WTC11 (cell line): Measurements from ENCODE around the gene STK39. TPM values are rescaled to one million over a fixed set of nuclear protein-coding genes. Genes with fewer than 3 reads are reported as not detected.

Experiments
- ATAC-seq: fragments of 200-7000 bp; cut with Tn5 transposase; 2 replicates; pipeline ENCODE4 v1.10.0; 2021; ENCODE audit warnings: mild to moderate bottlenecking, moderate library complexity
- CTCF ChIA-PET: fragments of 300-600 bp; sonication (Branson Sonifier 250); formaldehyde crosslinking; loops from one replicate; lab custom pipeline; 2021; ENCODE audit warnings: antibody characterized with exemption; lab: Charles Lee
- POLR2A ChIA-PET: fragments of 350-600 bp; sonication (Branson Sonifier 250); formaldehyde crosslinking; loops from one replicate; lab custom pipeline; 2021; ENCODE audit warnings: antibody characterized with exemption; lab: Charles Lee
- DNase-seq: peaks from one replicate; pipeline ENCODE4 v3.0.0; 2021; ENCODE audit warnings: low spot score
- H3K27ac Mint-ChIP-seq: 2 replicates; pipeline ENCODE4 v1.8.0; 2021; ENCODE audit warnings: mixed read lengths
- H3K27me3 Mint-ChIP-seq: 2 replicates; pipeline ENCODE4 v1.8.0; 2021; ENCODE audit warnings: low read depth, mild to moderate bottlenecking, moderate library complexity, mixed read lengths
- H3K36me3 Mint-ChIP-seq: 2 replicates; pipeline ENCODE4 v1.8.0; 2021; ENCODE audit warnings: mixed read lengths
- H3K4me1 Mint-ChIP-seq: 2 replicates; pipeline ENCODE4 v1.8.0; 2022; ENCODE audit warnings: mixed read lengths
- H3K4me3 Mint-ChIP-seq: 2 replicates; pipeline ENCODE4 v1.8.0; 2021; ENCODE audit warnings: mild to moderate bottlenecking, moderate library complexity, mixed read lengths
- H3K9me3 Mint-ChIP-seq: 2 replicates; pipeline ENCODE4 v1.8.0; 2021; ENCODE audit warnings: mixed read lengths
- ATF1 ChIP-seq: sonication (generic); formaldehyde crosslinking; IDR thresholded peaks from 2 replicates; pipeline ENCODE4 v1.8.1; 2023; ENCODE audit warnings: mild to moderate bottlenecking, moderate library complexity, missing genetic modification reagents
- E2F4 ChIP-seq: sonication (generic); formaldehyde crosslinking; IDR thresholded peaks from 2 replicates; pipeline ENCODE4 v1.8.1; 2022; ENCODE audit warnings: low read depth, mild to moderate bottlenecking, moderate library complexity, missing genetic modification reagents, borderline replicate concordance
- EMX1 ChIP-seq: fragments of 250-450 bp; sonication (Bioruptor Pico); IDR thresholded peaks from 2 replicates; pipeline ENCODE4 v1.8.0; 2021; ENCODE audit warnings: mild to moderate bottlenecking
- ETV6 ChIP-seq: sonication (generic); formaldehyde crosslinking; IDR thresholded peaks from 2 replicates; pipeline ENCODE4 v1.8.1; 2022; ENCODE audit warnings: mild to moderate bottlenecking, missing genetic modification reagents
- HMGA2 ChIP-seq: fragments of 250-450 bp; sonication (Bioruptor Pico); IDR thresholded peaks from 2 replicates; pipeline ENCODE4 v1.4.0; 2021; ENCODE audit warnings: mild to moderate bottlenecking, moderate library complexity
- JUN ChIP-seq: sonication (generic); formaldehyde crosslinking; IDR thresholded peaks from 2 replicates; pipeline ENCODE4 v1.8.0; 2023; ENCODE audit warnings: mild to moderate bottlenecking, missing genetic modification reagents
- NR2C2 ChIP-seq: sonication (generic); formaldehyde crosslinking; IDR thresholded peaks from 2 replicates; pipeline ENCODE4 v1.8.0; 2022; ENCODE audit warnings: mild to moderate bottlenecking, missing genetic modification reagents
- SMAD3 ChIP-seq: sonication (generic); formaldehyde crosslinking; IDR thresholded peaks from 2 replicates; pipeline ENCODE4 v1.8.0; 2022; ENCODE audit warnings: missing genetic modification reagents, mild to moderate bottlenecking, borderline replicate concordance
- SP1 ChIP-seq: sonication (generic); formaldehyde crosslinking; conservative IDR thresholded peaks from 2 replicates; pipeline ENCODE4 v1.8.1; 2022; ENCODE audit warnings: missing genetic modification reagents
- TCF7 ChIP-seq: sonication (generic); formaldehyde crosslinking; IDR thresholded peaks from 2 replicates; pipeline ENCODE4 v1.8.0; 2022; ENCODE audit warnings: mild to moderate bottlenecking, low read depth, missing genetic modification reagents, moderate library complexity
- ZNF416 ChIP-seq: fragments of 250-450 bp; sonication (Bioruptor Pico); IDR thresholded peaks from 2 replicates; pipeline ENCODE4 v1.9.0; 2021; ENCODE audit warnings: mild to moderate bottlenecking, inconsistent platforms
- ZNF423 ChIP-seq: fragments of 250-450 bp; sonication (Bioruptor Pico); IDR thresholded peaks from 2 replicates; pipeline ENCODE4 v2.1.2; 2022; ENCODE audit warnings: mild to moderate bottlenecking, moderate library complexity
- ZNF671 ChIP-seq: fragments of 250-450 bp; sonication (Bioruptor Pico); IDR thresholded peaks from 2 replicates; pipeline ENCODE4 v1.8.0; 2021; ENCODE audit warnings: mild to moderate bottlenecking
- total RNA-seq: library from RNA; stranded (reverse); gene quantifications from 3 replicates; pipeline ENCODE4 v1.2.3, GENCODE V29; 2021
- TF ChIP-seq, protein P1 (sequence below): sonication (generic); formaldehyde crosslinking; IDR thresholded peaks from 2 replicates; pipeline ENCODE4 v1.8.0; 2022; ENCODE audit warnings: missing genetic modification reagents
- TF ChIP-seq, protein P2 (sequence below): fragments of 250-450 bp; sonication (Bioruptor Pico); IDR thresholded peaks from 2 replicates; pipeline ENCODE4 v1.8.0; 2021; ENCODE audit warnings: mild to moderate bottlenecking
- TF ChIP-seq, protein P3 (sequence below): sonication (generic); formaldehyde crosslinking; IDR thresholded peaks from 2 replicates; pipeline ENCODE4 v1.8.1; 2023; ENCODE audit warnings: mild to moderate bottlenecking, missing genetic modification reagents, borderline replicate concordance
- TF ChIP-seq, protein P4 (sequence below): sonication (generic); formaldehyde crosslinking; IDR thresholded peaks from 2 replicates; pipeline ENCODE4 v1.8.1; 2023; ENCODE audit warnings: mild to moderate bottlenecking, moderate library complexity, missing genetic modification reagents
- TF ChIP-seq, protein P5 (sequence below): sonication (generic); formaldehyde crosslinking; IDR thresholded peaks from 2 replicates; pipeline ENCODE4 v1.8.1; 2023; ENCODE audit warnings: mild to moderate bottlenecking, missing genetic modification reagents, moderate library complexity
- TF ChIP-seq, protein P6 (sequence below): sonication (generic); formaldehyde crosslinking; IDR thresholded peaks from 2 replicates; pipeline ENCODE4 v1.8.1; 2022; ENCODE audit warnings: mild to moderate bottlenecking, missing genetic modification reagents, moderate library complexity, borderline replicate concordance
- TF ChIP-seq, protein P7 (sequence below): fragments of 250-450 bp; sonication (Bioruptor Pico); IDR thresholded peaks from 2 replicates; pipeline ENCODE4 v1.9.0; 2021; ENCODE audit warnings: mild to moderate bottlenecking

Gene STK39
- total RNA-seq, 1 experiment from 2014 or later, result 20.5 TPM

GRCh38 chr2:167990062-167990461, 257.3 kb downstream of the STK39 start (continued):
- TF ChIP-seq, protein P1, sequence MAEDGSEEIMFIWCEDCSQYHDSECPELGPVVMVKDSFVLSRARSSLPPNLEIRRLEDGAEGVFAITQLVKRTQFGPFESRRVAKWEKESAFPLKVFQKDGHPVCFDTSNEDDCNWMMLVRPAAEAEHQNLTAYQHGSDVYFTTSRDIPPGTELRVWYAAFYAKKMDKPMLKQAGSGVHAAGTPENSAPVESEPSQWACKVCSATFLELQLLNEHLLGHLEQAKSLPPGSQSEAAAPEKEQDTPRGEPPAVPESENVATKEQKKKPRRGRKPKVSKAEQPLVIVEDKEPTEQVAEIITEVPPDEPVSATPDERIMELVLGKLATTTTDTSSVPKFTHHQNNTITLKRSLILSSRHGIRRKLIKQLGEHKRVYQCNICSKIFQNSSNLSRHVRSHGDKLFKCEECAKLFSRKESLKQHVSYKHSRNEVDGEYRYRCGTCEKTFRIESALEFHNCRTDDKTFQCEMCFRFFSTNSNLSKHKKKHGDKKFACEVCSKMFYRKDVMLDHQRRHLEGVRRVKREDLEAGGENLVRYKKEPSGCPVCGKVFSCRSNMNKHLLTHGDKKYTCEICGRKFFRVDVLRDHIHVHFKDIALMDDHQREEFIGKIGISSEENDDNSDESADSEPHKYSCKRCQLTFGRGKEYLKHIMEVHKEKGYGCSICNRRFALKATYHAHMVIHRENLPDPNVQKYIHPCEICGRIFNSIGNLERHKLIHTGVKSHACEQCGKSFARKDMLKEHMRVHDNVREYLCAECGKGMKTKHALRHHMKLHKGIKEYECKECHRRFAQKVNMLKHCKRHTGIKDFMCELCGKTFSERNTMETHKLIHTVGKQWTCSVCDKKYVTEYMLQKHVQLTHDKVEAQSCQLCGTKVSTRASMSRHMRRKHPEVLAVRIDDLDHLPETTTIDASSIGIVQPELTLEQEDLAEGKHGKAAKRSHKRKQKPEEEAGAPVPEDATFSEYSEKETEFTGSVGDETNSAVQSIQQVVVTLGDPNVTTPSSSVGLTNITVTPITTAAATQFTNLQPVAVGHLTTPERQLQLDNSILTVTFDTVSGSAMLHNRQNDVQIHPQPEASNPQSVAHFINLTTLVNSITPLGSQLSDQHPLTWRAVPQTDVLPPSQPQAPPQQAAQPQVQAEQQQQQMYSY, result no peak
- no peak for TF ChIP-seq ZNF423 (CRISPR knock-in tag)
- no peak for TF ChIP-seq ETV6
- TF ChIP-seq, protein P2, sequence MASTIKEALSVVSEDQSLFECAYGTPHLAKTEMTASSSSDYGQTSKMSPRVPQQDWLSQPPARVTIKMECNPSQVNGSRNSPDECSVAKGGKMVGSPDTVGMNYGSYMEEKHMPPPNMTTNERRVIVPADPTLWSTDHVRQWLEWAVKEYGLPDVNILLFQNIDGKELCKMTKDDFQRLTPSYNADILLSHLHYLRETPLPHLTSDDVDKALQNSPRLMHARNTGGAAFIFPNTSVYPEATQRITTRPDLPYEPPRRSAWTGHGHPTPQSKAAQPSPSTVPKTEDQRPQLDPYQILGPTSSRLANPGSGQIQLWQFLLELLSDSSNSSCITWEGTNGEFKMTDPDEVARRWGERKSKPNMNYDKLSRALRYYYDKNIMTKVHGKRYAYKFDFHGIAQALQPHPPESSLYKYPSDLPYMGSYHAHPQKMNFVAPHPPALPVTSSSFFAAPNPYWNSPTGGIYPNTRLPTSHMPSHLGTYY (CRISPR knock-in tag), result no peak

DNA sequence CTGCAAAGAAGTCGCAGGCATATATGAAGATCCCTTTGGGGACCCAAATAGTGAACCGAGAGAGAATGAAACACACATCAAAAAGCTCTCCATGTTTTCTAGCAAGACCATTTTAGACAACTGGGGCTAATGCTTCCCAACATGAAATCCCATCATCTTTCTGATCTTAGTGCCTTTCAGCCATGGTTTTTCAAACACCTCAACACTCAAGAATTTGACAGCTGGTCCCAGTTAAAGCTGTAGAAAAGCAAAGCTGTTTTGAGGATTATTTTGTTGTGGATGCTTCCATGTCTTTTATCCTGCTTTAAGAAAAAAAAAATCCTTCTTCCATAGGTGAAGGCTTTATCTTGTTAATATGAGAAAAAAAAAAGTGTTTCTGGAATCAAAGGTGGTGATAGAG, 259.1 kb downstream of the STK39 start:
- Mint-ChIP-seq H3K36me3 (no peaks in the 10 kb centered on the region), H3K4me3 (no peak overlapping the region), H3K9me3 (no peaks in the 10 kb centered on the region), H3K27ac (no peak overlapping the region), H3K27me3 (no peaks in the 10 kb centered on the region), H3K4me1 (peaks cover 17% of the 10 kb centered on the region)
- POLR2A ChIA-PET, result no interaction called here
- no peak for TF ChIP-seq ZNF671 (CRISPR knock-in tag)
- no peak for TF ChIP-seq TCF7 (CRISPR knock-in tag)
- TF ChIP-seq, protein P3, sequence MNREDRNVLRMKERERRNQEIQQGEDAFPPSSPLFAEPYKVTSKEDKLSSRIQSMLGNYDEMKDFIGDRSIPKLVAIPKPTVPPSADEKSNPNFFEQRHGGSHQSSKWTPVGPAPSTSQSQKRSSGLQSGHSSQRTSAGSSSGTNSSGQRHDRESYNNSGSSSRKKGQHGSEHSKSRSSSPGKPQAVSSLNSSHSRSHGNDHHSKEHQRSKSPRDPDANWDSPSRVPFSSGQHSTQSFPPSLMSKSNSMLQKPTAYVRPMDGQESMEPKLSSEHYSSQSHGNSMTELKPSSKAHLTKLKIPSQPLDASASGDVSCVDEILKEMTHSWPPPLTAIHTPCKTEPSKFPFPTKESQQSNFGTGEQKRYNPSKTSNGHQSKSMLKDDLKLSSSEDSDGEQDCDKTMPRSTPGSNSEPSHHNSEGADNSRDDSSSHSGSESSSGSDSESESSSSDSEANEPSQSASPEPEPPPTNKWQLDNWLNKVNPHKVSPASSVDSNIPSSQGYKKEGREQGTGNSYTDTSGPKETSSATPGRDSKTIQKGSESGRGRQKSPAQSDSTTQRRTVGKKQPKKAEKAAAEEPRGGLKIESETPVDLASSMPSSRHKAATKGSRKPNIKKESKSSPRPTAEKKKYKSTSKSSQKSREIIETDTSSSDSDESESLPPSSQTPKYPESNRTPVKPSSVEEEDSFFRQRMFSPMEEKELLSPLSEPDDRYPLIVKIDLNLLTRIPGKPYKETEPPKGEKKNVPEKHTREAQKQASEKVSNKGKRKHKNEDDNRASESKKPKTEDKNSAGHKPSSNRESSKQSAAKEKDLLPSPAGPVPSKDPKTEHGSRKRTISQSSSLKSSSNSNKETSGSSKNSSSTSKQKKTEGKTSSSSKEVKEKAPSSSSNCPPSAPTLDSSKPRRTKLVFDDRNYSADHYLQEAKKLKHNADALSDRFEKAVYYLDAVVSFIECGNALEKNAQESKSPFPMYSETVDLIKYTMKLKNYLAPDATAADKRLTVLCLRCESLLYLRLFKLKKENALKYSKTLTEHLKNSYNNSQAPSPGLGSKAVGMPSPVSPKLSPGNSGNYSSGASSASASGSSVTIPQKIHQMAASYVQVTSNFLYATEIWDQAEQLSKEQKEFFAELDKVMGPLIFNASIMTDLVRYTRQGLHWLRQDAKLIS (CRISPR knock-in tag), result no peak
- TF ChIP-seq EMX1, result no peak
- no peak for TF ChIP-seq E2F4 (CRISPR knock-in tag)
- TF ChIP-seq HMGA2 (CRISPR knock-in tag), result no peak
- no peak for TF ChIP-seq ZNF423 (CRISPR knock-in tag)
- no peak for TF ChIP-seq NR2C2
- TF ChIP-seq, protein P4, sequence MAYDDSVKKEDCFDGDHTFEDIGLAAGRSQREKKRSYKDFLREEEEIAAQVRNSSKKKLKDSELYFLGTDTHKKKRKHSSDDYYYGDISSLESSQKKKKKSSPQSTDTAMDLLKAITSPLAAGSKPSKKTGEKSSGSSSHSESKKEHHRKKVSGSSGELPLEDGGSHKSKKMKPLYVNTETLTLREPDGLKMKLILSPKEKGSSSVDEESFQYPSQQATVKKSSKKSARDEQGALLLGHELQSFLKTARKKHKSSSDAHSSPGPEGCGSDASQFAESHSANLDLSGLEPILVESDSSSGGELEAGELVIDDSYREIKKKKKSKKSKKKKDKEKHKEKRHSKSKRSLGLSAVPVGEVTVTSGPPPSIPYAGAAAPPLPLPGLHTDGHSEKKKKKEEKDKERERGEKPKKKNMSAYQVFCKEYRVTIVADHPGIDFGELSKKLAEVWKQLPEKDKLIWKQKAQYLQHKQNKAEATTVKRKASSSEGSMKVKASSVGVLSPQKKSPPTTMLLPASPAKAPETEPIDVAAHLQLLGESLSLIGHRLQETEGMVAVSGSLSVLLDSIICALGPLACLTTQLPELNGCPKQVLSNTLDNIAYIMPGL, result no peak
- TF ChIP-seq ATF1 (CRISPR knock-in tag), result no peak
- TF ChIP-seq SP1 (CRISPR knock-in tag), result no peak
- TF ChIP-seq, protein P5, sequence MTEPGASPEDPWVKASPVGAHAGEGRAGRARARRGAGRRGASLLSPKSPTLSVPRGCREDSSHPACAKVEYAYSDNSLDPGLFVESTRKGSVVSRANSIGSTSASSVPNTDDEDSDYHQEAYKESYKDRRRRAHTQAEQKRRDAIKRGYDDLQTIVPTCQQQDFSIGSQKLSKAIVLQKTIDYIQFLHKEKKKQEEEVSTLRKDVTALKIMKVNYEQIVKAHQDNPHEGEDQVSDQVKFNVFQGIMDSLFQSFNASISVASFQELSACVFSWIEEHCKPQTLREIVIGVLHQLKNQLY (CRISPR knock-in tag), result no peak
- TF ChIP-seq JUN (CRISPR knock-in tag), result no peak
- TF ChIP-seq, protein P6, sequence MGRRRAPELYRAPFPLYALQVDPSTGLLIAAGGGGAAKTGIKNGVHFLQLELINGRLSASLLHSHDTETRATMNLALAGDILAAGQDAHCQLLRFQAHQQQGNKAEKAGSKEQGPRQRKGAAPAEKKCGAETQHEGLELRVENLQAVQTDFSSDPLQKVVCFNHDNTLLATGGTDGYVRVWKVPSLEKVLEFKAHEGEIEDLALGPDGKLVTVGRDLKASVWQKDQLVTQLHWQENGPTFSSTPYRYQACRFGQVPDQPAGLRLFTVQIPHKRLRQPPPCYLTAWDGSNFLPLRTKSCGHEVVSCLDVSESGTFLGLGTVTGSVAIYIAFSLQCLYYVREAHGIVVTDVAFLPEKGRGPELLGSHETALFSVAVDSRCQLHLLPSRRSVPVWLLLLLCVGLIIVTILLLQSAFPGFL, result no peak
- TF ChIP-seq SMAD3 (CRISPR knock-in tag), result no peak
- TF ChIP-seq, protein P7, sequence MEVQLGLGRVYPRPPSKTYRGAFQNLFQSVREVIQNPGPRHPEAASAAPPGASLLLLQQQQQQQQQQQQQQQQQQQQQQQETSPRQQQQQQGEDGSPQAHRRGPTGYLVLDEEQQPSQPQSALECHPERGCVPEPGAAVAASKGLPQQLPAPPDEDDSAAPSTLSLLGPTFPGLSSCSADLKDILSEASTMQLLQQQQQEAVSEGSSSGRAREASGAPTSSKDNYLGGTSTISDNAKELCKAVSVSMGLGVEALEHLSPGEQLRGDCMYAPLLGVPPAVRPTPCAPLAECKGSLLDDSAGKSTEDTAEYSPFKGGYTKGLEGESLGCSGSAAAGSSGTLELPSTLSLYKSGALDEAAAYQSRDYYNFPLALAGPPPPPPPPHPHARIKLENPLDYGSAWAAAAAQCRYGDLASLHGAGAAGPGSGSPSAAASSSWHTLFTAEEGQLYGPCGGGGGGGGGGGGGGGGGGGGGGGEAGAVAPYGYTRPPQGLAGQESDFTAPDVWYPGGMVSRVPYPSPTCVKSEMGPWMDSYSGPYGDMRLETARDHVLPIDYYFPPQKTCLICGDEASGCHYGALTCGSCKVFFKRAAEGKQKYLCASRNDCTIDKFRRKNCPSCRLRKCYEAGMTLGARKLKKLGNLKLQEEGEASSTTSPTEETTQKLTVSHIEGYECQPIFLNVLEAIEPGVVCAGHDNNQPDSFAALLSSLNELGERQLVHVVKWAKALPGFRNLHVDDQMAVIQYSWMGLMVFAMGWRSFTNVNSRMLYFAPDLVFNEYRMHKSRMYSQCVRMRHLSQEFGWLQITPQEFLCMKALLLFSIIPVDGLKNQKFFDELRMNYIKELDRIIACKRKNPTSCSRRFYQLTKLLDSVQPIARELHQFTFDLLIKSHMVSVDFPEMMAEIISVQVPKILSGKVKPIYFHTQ, result no peak
- TF ChIP-seq ZNF416 (CRISPR knock-in tag), result no peak
- no peak for ATAC-seq
- CTCF ChIA-PET, result interaction anchor here (0.5 kb wide), 1 partner anchor 16 kb away, joined by 3 read pairs; no protein-coding TSS in a partner anchor
- DNase-seq, result no peak
